GM04503 (cell line): ENCODE results near the gene INSL4.

Experiments
- DNase-seq: peaks from one replicate; pipeline ENCODE4 v3.0.0-alpha.2; 2012; ENCODE audit warnings: low read depth

INSL4 gene

DNA sequence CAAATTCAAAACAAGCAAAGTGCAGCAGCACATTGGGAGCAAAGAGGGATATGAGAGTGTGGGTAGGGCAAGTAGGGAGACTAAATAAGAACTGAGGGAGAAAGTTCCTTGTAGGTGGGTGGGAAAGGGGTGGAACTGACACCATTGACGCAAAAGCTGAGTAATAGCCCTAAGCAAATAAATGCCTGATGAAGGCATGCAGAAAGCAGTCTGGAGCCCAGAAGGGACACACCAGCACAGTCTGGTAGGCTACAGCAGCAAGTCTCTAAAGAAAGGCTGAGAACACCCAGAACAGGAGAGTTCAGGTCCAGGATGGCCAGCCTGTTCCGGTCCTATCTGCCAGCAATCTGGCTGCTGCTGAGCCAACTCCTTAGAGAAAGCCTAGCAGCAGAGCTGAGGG lies at the start of gene INSL4:
Gene INSL4 (plus strand): TSS at position 208 of the 400 bp plus-strand sequence. CDS start 105 bp downstream, at position 313.
- no peak for DNase-seq

DNA sequence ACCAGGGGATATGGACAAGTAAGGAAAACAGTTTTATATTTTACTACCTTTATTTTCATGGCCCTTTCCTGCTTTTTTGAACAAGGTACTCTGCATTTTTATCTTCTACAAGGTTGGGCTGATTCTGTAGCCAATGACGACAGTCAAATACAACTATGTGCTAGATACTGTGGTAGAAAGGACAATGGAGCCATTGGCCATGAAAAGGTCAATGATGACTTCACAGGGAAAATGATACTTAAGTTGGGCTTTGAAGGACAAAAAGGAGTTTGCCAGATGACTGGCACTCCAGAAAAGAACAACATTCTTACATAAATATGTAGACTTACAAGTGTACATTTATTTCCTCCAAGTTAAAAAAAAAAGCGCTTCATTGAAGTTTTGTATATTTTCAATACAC lies 46.4 kb upstream of the INSL4 start:
- no peak for DNase-seq

DNA sequence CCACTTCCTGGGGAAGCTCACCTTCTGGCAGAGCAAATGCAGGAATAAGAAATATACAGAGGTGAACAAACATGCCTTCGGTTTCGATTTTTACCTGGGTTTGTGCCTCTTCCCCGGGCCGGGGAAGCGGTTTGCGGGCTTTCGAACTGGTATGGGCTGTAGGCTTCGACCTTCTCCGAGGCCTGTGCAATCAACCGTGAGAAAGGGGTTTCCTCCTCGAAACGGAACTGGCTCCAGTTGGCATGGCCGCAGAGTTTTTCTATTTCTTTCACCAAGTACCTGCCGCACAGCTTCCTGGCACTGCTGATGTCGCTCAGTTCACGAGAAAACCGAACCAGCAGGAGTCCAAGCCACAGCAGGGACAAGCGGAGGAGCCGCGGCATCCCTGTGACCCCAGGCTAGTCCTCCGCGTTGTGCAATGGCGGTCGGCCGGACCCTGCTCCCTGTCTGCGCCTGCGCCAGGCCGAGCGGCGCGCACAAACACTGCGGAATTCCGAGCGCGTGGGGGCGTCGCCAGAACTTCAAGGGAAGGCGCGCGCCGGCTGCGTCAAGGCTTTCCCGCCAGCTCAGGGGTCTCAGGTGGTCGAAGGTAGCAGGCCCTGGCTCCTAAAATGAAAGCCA lies 45.9 kb upstream of the INSL4 start, which contains the start of gene INSL6:
Gene INSL6 (minus strand): TSS at position 420 of the 621 bp plus-strand sequence. CDS start 37 bp downstream, at position 383.
- no peak for DNase-seq

DNA sequence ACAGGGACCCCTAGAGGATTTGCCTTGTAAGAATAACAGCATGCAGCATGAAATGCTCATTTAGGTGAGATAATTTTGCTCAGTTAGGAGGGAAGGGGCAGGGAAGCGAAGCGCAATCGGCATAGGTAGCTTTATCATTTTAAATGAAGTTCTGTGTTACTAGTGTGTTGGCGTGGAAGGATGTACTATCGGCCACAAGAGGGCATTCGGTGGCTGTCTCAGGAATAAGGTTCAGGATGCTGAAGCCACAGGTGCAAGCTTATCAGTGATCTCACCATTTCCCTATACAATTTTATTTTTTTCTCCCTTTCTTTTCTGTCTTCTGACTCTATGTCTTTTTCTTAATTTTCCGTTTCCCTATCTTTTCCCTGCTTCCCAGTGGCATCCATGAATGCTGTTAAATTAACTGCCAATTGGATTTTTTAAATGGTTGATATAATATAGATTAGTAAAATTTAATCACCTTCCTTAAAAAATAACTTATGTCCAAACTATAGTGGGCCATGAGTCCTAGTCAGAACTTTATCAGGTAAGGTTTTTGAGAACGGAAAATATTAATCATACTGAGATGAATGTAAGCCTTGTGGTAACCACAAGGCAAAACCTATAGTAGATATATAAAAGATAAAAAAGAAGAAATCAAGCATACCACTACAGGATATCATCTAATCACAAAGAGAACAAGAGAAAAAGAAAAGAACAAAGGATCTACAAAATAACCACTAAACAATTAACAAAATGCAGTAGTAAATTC lies 44.6 kb upstream of the INSL4 start:
- peak; percentile 1 for DNase-seq

DNA sequence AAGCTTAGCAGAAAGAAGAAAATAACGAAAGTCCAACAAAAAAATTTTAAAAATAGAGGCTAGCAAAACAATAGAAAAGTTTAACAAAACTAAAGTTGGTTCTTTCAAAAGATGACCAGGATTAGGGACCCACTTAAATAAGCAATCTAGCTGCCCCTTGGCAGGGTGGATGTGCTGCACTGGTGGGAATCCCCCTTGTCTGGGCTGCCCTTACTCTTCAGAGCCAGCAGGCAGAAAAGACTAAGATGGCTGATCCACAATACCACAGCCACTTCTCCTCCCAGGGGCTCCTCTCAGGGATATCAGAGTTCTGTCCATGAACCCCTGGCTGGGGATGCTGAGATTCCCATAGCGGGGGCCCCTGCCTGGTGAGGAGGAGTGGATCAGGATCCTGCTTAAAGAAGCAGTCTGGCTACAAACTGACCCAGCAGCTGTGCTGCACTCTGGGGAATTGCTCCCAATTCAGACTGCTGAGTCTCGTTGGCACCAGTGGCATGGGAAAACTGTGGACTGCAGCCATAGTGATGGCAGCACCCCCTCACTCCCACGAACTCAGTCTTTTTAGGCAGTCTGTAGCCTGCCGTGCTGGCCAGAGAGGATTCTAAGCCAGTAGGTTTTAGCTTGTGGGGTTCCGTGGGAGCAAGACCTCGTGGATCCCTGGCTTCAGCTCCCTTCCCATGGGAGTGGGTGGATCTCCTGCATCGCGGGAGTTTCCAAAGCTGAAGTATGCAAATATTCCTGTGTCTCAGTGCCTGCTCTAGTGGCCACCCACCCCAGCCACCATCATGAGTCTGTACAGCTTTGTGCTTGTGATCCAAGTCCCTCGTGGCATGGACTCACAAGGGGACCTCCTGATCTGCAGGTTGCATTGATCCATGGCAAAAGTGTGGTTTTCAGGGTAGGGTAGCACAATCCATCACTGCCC lies 42.9 kb upstream of the INSL4 start:
- no peak for DNase-seq

DNA sequence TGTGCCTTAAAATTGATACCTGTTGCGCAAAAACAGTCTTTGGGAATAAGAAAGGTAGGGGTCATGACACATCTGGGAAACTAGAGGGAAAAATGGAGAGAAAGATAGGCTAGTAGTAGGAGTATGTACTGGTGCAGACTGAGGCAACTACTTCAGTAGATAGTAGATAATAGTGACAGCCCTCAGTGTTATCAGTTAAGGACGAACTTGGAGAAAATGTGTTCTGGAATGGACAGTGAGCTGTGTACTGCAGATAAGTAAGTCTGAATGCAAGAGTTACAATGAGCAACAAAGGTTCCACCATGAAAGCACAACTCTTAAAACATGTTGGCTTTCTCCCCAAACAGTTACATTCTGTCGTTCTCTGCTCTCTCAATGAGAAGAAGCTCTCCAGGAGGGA lies 39.2 kb upstream of the INSL4 start:
- DNase-seq, result no peak

DNA sequence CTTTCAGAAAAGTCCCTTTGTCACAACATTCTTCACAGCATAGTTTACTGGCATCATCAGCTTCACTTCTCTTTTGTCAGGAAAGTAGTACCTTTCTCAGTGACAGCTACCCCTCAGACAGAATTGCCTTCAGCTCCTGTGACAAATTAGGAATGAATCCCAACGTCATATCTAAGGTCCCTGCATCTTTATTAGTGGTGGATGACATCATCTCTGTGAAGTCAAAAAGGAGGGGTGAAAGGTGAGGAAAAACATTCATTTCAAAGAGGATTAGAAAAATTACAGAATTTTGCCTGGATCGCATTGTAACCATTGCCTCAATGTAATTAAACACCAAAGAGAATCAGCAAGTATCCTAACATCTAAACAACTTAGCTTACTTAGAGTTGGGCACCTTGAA lies 37.9 kb upstream of the INSL4 start:
- DNase-seq, result no peak

DNA sequence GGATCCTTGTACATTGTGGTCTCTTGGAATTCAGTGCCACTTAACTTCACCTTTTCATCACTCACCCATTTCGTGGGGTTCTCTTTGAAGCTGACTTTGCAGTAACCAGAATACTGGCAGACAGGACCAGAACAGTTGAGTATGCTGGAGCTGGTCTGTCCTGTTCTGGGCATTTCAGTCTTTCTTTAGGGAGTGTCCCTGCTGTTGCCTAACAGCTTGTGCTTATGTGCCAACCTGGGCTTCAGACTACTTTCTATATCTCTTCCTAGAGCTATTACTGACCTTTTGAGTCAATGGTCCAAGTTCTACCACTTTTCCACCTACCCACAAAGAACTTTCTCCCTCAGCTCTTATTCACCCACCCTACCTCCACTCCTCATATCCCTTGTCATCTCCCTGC lies 35.8 kb upstream of the INSL4 start:
- DNase-seq, result no peak

DNA sequence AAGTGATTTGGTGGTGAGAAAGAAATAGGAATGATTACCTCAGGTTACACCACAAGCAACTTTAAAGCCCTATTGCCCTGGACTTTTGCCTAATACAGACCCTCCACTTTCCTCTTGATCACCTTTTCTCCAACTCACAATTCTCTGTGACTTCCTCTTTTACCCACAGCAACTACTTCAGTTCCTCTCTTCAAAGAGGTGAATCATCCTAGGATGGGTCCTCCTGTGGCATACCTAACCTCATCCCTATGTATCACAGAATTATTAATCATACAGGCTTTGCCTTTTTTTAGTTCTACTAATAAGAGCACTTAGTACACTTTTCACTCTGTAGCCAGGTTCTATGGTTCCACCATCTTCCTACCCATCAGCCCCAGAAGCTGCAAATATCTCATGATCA lies 26.1 kb upstream of the INSL4 start:
- DNase-seq, result no peak

DNA sequence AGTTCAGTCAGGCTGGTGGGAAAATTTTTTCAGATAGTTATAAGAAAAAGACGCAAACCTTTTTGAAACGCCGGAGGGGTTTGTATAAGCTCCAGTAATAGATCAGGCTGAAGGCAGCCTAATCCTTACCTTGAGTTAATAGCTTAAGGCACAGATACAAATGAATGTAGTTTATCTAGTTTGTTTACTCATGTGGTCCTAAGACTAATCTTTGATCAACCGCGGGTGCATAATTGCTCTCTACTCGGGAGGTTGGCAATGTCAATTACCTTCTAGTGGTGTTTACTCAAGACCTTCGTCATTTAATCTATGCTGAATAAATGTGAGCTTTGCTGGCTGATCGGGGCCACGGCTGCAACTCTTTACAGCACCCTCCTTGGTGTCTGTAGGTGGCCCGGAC lies 665 bp upstream of the INSL4 start:
- DNase-seq, result no peak

DNA sequence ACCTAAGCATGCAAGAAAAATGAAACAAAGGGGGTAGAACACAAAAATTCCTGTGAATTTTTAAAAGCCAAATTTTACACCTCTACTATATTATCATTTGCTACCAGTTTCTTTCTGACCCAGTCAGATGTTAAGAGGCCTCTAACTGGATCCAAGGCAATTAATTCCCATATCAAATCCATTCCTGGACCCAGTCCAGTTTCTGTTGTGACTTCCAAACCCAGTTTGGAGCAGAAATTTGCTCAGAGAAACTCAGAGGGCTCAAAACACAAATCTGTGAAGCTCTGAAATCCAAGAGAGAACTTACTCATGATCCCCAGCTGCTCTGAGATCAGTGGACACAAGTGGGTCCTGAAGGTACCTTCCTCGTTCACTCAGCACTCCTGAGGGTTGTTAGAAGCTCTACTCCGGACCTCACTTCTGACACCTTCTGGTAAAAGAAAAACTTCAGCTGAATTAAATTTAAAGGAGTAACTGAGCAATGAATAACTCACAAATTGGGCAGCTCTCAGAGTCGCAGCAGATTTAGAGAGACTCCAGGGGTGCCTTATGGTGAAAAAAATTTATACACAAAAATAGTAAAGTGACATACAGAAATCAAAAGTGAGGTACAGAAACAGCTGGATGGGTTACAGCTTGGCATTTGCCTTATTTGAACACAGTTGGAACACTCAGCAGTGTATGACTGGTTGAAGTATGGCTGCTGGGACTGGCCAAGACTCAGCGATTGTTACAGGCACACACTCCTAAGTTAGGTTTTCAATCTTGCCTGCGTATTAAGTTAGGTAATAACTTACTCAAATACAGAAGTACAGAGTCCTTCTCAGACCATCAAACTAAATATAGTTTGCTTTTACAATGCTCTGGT lies 32.4 kb downstream of the INSL4 start:
- no peak for DNase-seq

DNA sequence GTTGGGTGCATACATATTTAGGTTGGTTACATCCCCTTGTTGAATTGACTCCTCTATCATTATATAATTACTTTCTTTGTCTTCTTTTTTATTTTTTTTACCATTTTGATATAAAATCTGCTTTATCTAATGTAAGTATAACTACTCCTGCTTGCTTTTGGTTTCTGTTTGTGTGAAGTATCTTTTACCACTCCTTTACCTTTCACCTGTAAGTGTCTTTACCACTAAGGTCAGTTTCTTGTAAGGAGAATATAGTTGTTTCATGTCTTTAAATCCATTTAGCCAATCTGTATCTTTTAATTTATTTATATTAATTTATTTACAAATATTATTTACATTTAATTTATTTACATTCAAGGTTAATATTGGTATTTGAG lies 33.0 kb downstream of the INSL4 start:
- no peak for DNase-seq

DNA sequence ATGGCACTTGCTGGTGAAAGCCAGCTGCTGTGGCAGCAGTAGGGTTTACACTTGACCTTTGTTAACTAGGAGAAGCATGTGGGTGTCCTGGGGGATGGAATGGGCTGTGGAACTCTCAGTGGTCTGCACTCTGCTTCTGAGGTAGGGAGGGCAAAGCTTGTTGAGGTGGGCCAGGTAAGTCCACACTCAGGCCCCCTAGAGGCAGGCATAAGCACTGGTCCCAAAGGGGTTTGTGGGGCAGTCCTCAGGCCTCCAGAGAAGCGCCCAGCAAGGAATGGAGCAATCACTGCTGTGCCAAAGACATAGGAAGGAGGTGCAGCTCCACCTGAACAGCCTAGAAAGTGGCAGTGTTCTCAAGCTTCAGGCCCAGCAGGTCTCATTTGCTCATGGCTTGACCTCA lies 34.7 kb downstream of the INSL4 start:
- no peak for DNase-seq

DNA sequence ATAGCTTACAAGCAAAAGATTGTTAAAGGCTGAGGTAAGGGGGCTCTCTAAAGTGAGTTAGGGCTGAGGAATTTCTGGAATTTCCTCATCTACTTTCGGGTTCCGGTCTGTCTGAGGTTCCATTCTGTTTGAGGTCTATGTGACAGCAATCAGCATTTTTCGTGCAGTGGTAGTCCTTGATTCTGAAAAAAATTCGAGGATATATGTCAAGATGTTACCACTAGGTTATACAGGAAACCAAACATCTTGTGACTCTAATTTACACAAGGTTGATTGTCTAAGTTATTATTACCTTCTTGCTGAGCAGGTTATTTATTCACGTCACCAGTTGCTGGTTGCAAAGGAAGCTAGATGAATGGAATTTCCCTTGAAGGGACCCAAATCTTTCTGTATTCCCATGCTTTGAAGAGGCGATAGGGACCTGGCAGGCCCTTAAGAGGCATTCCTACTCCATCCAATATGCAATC lies 38.1 kb downstream of the INSL4 start:
- DNase-seq, result no peak

DNA sequence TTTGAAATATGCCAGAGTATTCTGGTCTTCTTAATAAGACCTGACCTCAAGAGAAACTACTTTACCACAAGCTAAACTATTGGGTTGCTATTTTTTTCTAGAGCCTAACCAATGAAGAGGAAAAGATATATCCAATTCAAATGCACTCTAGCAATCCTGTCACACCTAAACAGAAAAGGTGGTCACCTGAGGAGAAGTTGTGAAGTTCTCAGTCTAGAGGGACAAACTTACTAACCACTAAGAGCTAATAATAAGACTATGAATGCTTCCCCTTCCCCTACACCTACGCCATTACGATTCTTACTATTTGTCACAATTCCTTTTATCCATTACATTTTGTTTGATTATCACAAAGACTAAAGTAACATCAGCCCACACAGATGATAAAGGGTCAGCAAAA lies 43.6 kb downstream of the INSL4 start:
- no peak for DNase-seq

DNA sequence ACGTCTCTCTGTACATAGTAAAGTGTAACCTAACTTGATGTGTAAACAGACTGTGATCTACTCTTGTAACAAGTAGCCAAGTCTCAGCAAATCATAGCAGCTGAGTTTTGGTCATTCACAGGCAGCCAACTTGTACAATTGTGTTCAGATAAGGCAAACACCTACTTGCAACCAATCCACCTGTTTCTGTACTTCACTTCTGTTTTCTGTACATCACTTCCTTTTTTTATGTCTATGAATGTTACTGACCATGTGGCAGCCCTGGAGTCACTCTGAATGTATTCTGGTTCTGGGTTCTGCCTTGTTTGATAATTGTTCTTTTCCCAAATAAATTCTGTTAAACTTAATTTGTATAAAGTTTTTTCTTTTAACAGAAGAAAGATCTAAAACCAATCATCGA lies 47.3 kb downstream of the INSL4 start:
- DNase-seq, result no peak
